Kasumi-1 (cell line): ENCODE measurements around the gene FRMD3.
"Not testable (repeated sequence)": the region's sequence is repeated elsewhere in the genome, so short reads cannot be mapped to it uniquely, and the experiment has no call there.

Experiments used
- DNase-seq, 2 experiments: peaks; one replicate each; lab custom pipeline; 2025; lab: John Stamatoyannopoulos, UW

The FRMD3 gene

DNA sequence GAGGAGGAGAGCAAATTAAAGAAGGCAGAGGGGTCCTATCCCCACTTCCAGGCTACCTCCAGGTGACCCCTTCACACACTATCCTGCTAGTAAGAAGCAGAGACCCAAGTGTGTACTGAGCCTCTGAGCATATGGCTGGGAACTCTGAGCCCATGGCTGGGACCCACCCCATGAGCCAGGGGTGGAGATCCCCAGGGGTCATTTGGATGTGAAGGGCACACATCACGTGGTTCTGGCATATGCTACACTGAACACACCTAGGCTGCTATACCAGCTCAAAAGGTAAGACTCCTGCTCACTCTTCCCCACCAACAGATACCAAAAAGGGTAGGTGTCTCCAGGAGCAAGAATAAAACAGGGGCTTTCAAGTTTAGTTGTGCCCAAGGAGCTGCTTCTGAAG, 149.9 kb downstream of the FRMD3 start:
- DNase-seq = no peak

- no peak for DNase-seq
Measured at GRCh38 chr9:83387401-83388185, 150.6 kb downstream of the FRMD3 start.

GRCh38 chr9:83385317-83385716, 152.9 kb downstream of the FRMD3 start:
- DNase-seq = no peak

DNA sequence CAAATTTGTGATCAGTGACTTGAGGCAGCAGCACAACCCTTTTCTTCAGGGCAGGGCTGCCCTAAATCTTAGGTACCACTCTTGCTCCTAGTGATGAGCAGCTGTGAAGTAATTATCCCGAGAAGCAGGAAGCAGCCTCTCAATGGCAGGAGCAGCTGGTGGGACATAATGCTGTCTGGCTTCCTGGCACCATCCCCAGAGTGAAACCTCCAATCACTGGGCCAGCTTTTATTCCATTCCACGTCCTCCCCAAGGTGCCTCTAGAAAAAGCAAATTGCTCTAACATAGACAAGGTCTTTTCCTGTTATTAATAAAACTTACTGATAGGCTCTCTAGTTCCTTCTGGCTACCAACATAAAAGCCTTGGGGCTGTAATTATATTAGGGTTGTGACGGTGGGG, 154.0 kb downstream of the FRMD3 start:
- no peak for DNase-seq

GRCh38 chr9:83383034-83383433, 155.2 kb downstream of the FRMD3 start:
- DNase-seq = no peak

- DNase-seq = no peak
Measured at GRCh38 chr9:83382421-83382820, 155.8 kb downstream of the FRMD3 start.

DNA sequence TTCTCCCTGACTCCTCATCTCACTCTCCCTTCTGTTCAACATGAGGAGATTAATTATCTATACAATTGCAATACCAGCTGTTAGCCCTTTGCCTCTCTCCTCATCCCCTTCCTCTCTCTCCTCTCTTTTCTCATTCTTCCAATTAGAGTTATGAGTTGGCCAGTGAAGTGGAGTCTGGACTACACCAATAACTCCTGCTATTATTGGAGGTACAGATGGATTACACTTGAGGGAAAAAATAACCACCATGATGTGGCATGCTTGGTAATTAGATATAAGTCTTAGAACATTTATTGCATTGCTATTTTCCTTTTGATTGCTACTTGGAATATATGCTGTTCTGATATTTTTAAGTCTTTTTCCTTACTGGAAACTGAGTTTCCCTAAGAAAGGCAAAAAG, 159.2 kb downstream of the FRMD3 start:
- DNase-seq = no peak

DNA sequence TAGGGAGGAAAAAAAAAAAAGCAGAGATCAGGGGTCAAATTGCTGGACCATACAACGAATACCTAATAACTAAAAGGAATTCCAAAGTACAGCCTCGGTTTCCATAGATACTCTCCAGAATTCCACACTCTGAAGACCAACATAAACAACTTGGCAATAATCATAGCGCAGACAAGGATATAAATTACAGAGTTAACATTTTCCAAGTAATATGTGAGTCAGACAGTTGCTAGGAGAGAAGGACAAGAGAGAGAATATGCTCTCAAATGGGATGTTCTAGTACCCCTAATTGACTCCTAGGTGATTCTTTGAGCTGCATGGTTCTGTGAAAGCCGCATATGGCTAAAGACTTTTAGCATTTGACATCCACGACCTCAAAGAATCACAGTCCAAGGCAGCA, 165.2 kb downstream of the FRMD3 start:
- no peak for DNase-seq

GRCh38 chr9:83367326-83367725, 170.9 kb downstream of the FRMD3 start:
- no peak for DNase-seq

DNA sequence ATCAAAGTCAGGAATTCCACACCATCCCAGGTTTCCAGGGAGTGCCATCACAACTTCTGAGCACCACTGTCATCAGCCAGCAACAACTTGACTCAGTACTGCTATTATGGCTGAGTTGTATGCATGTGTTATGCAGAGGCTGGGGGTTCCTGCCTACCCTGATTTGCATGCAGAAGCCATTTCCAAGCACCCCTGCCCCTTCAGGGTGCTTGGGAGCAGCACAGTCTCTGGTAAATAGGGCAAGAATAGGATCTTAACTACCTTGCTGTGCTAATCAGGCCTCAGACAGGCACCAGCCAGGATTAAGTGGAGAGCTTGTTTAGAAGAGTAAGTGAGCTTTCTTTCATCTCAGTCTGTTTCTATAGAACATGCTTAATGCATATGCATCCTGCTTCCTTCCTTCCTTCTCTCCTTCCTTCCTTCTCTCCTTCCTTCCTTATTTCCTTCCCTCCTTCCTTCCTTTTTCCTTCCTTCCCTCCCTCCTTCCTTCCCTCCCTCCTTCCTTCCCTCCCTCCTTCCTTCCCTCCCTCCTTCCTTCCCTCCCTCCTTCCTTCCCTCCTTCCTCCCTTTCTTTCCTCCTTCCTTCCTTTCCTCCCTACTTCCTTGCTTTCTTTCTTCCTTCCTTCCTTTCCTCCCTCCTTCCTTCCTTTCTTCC, 175.7 kb downstream of the FRMD3 start:
- DNase-seq = no peak

DNA sequence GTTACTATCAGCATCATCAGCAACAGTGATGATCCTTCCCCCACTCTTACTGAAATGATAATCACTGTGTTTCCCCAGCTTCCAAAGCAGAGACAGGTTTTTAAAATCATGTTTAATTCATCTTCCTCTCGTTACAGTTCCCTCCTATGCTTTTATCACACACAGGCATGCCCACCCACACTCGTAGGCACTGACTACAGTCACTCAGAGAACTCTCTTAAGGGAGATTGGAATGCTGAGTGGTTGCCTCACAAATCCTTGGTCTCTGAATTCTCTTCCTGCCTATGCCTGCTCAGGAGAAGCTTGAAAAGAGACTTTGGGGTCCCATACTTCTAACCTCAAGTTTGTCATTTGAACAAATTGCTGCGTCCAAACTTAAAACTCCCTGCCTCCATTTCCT, 179.2 kb downstream of the FRMD3 start:
- no peak for DNase-seq

- DNase-seq = not testable (repeated sequence)
Measured at GRCh38 chr9:83358493-83358892, 179.7 kb downstream of the FRMD3 start.

DNA sequence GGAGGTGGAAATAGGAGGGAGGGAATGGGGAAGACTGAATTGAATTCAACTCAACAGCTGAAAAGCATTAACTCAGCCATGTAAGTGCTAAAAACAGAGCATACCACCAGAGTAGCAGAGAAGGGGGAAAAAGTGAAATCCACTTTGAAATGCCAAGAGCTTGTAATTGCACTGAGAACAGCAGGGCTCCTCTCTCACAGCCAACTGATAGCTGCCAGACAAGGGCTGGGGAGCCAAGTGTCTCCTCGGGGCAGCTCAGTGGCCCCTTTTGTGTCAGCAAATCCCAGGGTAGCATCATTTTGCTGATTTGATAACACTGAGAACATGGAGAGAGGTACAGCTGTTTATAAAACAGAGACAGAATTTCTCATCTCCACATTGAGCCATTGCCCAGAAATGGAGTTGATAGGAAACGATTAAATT, 182.5 kb downstream of the FRMD3 start:
- DNase-seq = no peak

- DNase-seq = peak; percentile 3 to 39
Measured at GRCh38 chr9:83355024-83355444, 183.2 kb downstream of the FRMD3 start.

GRCh38 chr9:83349031-83349430, 189.2 kb downstream of the FRMD3 start:
- no peak for DNase-seq

- DNase-seq = no peak
Measured at GRCh38 chr9:83346655-83347420, 191.4 kb downstream of the FRMD3 start.

- no peak for DNase-seq
Measured at GRCh38 chr9:83343366-83343999, 194.7 kb downstream of the FRMD3 start.

DNA sequence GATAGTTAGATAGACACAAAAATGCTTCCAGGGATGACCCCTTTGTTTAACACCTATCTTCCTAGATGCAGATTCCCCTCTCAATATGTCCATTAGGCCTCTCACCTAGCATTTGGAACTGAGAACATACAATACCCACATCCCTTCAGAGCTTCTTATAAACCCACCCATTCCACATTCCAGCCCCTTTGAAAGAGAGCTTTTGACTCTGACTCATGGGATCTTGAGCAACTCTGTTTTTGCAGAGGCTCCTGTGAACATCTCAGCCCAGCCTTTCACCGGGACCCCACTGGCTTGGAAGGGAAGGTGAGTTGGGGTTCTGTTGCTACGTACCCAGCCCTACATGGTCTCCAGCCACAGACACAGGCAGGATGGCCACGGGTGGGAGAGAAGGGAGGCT, 195.5 kb downstream of the FRMD3 start:
- DNase-seq = no peak

DNA sequence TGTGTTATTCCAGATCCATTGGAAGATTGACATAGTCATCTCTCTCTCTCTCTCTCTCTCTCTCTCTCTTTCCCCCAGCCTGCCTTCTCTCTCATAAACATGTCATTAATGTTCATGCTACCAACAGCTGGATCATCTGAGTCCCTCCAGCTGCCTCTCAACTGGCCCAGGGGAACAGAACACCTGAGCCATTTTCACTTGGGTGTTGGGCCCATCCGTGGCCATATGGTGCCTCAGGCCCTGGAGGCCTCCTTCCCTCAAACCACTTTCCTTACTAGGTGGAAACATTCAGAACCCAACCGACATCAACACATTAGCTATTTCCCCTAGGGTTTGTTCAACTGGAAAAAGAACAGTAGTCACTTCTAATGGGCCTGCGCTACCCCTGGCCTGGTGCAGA, 196.2 kb downstream of the FRMD3 start:
- DNase-seq = no peak

GRCh38 chr9:83340451-83340850, 197.8 kb downstream of the FRMD3 start:
- no peak for DNase-seq

- DNase-seq = no peak
Measured at GRCh38 chr9:83339435-83339834, 198.8 kb downstream of the FRMD3 start.

GRCh38 chr9:83336706-83337105, 201.5 kb downstream of the FRMD3 start:
- DNase-seq = no peak
